ENCODE results near the gene ATP8A2. TPM values are rescaled to one million over a fixed set of nuclear protein-coding genes. Genes with fewer than 3 reads are reported as not detected.

The ATP8A2 gene
- polyA plus RNA-seq, 3 donors, result not detected

GRCh38 chr13:26007261-26008125 lies 635.7 kb downstream of the ATP8A2 start:
- H2AFZ ChIP-seq (ENCODE audit: insufficient read depth, low read depth, low read length, poor library complexity, severe bottlenecking), result no peak overlapping the region
- no peak overlapping the region for H3K27ac Mint-ChIP-seq
- no peak overlapping the region for H3K4me3 Mint-ChIP-seq
- H3K9me3 Mint-ChIP-seq, result peaks cover 0 to 14% (median 5%) of the 10 kb centered on the region in 7 donors
- whole genome bisulfite sequencing (ENCODE audit: insufficient coverage), result no CpG with 5 or more reads among the region's 1 CpG
- H3K9ac ChIP-seq (ENCODE audit: insufficient read depth, low read length, poor library complexity, severe bottlenecking), result no peak overlapping the region
- intact Hi-C loops (cut with micrococcal nuclease), result no loop called here
- no peaks in the 10 kb centered on the region for H3K79me2 ChIP-seq (ENCODE audit: insufficient read depth, low read length)
- peaks cover 0 to 3% of the 10 kb centered on the region in 2 donors for H3K4me1 ChIP-seq (ENCODE audit: control insufficient read depth in 1 of 2, insufficient read depth in 2 of 2, low read length in 2 of 2)
- no peak overlapping the region for H3K27ac ChIP-seq (ENCODE audit: low read depth in 1 of 2, low read length in 2 of 2)
- no peaks in the 10 kb centered on the region for H3K36me3 ChIP-seq (replicated peaks in 1 of 2; ENCODE audit: control insufficient read depth in 1 of 2, insufficient read depth in 2 of 2, low read length in 2 of 2)
- no peak overlapping the region for H3K4me3 ChIP-seq (replicated peaks in 1 of 3; ENCODE audit: low read depth in 2 of 3, low read length in 3 of 3)
- no peak for TF ChIP-seq CTCF (IDR thresholded peaks at IDR 0.05)
- H3K4me1 Mint-ChIP-seq, result peaks cover 5% of the 10 kb centered on the region
- no peak for DNase-seq
- H3K27me3 Mint-ChIP-seq (ENCODE audit: low read depth in 3 of 3), result peaks cover 2 to 13% (median 8%) of the 10 kb centered on the region in 3 donors
- H3K9me3 ChIP-seq (replicated peaks in 1 of 2; ENCODE audit: control insufficient read depth in 1 of 2, insufficient read depth in 1 of 2, low read length in 2 of 2), result no peaks in the 10 kb centered on the region
- no peak overlapping the region for H3K4me2 ChIP-seq (replicated peaks; ENCODE audit: extremely low read depth, low read length, poor library complexity, severe bottlenecking)
- H3K27me3 ChIP-seq (ENCODE audit: control insufficient read depth in 2 of 2, insufficient read depth in 2 of 2, low read length in 2 of 2), result peaks cover 3 to 6% of the 10 kb centered on the region in 2 donors
- H4K20me1 ChIP-seq (ENCODE audit: insufficient read depth, low read length), result no peaks in the 10 kb centered on the region
- H3K36me3 Mint-ChIP-seq, result no peaks in the 10 kb centered on the region

- H3K4me3 Mint-ChIP-seq, result no peak overlapping the region
- peaks cover 11 to 25% (median 15%) of the 10 kb centered on the region in 3 donors for H3K27me3 Mint-ChIP-seq (ENCODE audit: low read depth in 3 of 3)
- no peak for DNase-seq
- Histone ChIP-seq H3K4me3 (replicated peaks in 1 of 3; ENCODE audit: low read depth in 2 of 3, low read length in 3 of 3) (no peak overlapping the region), H3K4me2 (replicated peaks; ENCODE audit: extremely low read depth, low read length, poor library complexity, severe bottlenecking) (no peak overlapping the region), H4K20me1 (ENCODE audit: insufficient read depth, low read length) (no peaks in the 10 kb centered on the region), H3K4me1 (ENCODE audit: control insufficient read depth in 1 of 2, insufficient read depth in 2 of 2, low read length in 2 of 2) (peaks cover 0 to 3% of the 10 kb centered on the region in 2 donors), H3K9ac (ENCODE audit: insufficient read depth, low read length, poor library complexity, severe bottlenecking) (no peak overlapping the region), H3K27me3 (ENCODE audit: control insufficient read depth in 2 of 2, insufficient read depth in 2 of 2, low read length in 2 of 2) (peaks cover 3 to 6% of the 10 kb centered on the region in 2 donors), H2AFZ (ENCODE audit: insufficient read depth, low read depth, low read length, poor library complexity, severe bottlenecking) (no peak overlapping the region), H3K27ac (ENCODE audit: low read depth in 1 of 2, low read length in 2 of 2) (no peak overlapping the region), H3K79me2 (ENCODE audit: insufficient read depth, low read length) (no peaks in the 10 kb centered on the region), H3K36me3 (replicated peaks in 1 of 2; ENCODE audit: control insufficient read depth in 1 of 2, insufficient read depth in 2 of 2, low read length in 2 of 2) (no peaks in the 10 kb centered on the region), H3K9me3 (replicated peaks in 1 of 2; ENCODE audit: control insufficient read depth in 1 of 2, insufficient read depth in 1 of 2, low read length in 2 of 2) (peaks cover 0 to 3% of the 10 kb centered on the region in 2 donors)
- intact Hi-C loops (cut with micrococcal nuclease), result no loop called here
- peaks cover 0 to 18% (median 4%) of the 10 kb centered on the region in 7 donors for H3K9me3 Mint-ChIP-seq
- H3K4me1 Mint-ChIP-seq, result peaks cover 5% of the 10 kb centered on the region
- no peak overlapping the region for H3K27ac Mint-ChIP-seq
- TF ChIP-seq CTCF (IDR thresholded peaks at IDR 0.05), result no peak
- H3K36me3 Mint-ChIP-seq, result no peaks in the 10 kb centered on the region
- 91% methylated on average over 4 of the region's 13 CpGs for WGBS (ENCODE audit: insufficient coverage)
Observed at GRCh38 chr13:26010487-26011207, 638.9 kb downstream of the ATP8A2 start.

All from CD14-positive monocyte (primary cell).